GM12878 (cell line): ENCODE data around the gene FMNL2.

Source experiments
- EED ChIP-seq: sonication (generic); IDR thresholded peaks from 2 replicates; pipeline ENCODE4 v1.6.1; 2016; ENCODE audit warnings: antibody characterized with exemption, low read depth
- EZH2 ChIP-seq: IDR thresholded peaks from 2 replicates; pipeline ENCODE4 v1.6.1; 2012; ENCODE audit warnings: low read depth, mild to moderate bottlenecking, control low read depth, inconsistent platforms, low read length, borderline replicate concordance; ENCODE audit not compliant: control insufficient read depth
- KAT2A ChIP-seq: conservative IDR thresholded peaks from 2 replicates; pipeline ENCODE4 v1.6.1; 2011; ENCODE audit warnings: low read depth, low read length; ENCODE audit not compliant: control insufficient read depth
- SUZ12 ChIP-seq: fragments of 200-600 bp; sonication (generic); IDR thresholded peaks from one replicate; pipeline ENCODE4 v1.6.1; 2018; ENCODE audit warnings: antibody characterized with exemption, mild to moderate bottlenecking; ENCODE audit not compliant: unreplicated experiment
- TF ChIP-seq, protein P1 (sequence below), 3 experiments: IDR thresholded peaks in 2 of 3; conservative IDR thresholded peaks in 1 of 3; 2 replicates each; pipeline ENCODE4 v1.5.1; 2011; ENCODE audit warnings: low read depth in 3 of 3, low read length in 3 of 3, mild to moderate bottlenecking in 3 of 3, control low read depth in 2 of 3, moderate library complexity in 2 of 3, inconsistent platforms in 1 of 3, mixed read lengths in 1 of 3; ENCODE audit not compliant: control insufficient read depth in 2 of 3, insufficient read depth in 1 of 3; ENCODE audit errors: extremely low read depth in 1 of 3

GRCh38 chr2:152637251-152637650, 302.3 kb downstream of the FMNL2 start:
- TF ChIP-seq, protein P1, sequence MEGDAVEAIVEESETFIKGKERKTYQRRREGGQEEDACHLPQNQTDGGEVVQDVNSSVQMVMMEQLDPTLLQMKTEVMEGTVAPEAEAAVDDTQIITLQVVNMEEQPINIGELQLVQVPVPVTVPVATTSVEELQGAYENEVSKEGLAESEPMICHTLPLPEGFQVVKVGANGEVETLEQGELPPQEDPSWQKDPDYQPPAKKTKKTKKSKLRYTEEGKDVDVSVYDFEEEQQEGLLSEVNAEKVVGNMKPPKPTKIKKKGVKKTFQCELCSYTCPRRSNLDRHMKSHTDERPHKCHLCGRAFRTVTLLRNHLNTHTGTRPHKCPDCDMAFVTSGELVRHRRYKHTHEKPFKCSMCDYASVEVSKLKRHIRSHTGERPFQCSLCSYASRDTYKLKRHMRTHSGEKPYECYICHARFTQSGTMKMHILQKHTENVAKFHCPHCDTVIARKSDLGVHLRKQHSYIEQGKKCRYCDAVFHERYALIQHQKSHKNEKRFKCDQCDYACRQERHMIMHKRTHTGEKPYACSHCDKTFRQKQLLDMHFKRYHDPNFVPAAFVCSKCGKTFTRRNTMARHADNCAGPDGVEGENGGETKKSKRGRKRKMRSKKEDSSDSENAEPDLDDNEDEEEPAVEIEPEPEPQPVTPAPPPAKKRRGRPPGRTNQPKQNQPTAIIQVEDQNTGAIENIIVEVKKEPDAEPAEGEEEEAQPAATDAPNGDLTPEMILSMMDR (IDR thresholded peaks at IDR 0.05 in 2 of 3, conservative IDR thresholded peaks at IDR 0.05 in 1 of 3; ENCODE audit: control insufficient read depth in 2 of 3, extremely low read depth in 1 of 3, insufficient read depth in 1 of 3, low read depth in 3 of 3, low read length in 3 of 3) = no peak
- no peak for TF ChIP-seq KAT2A
- no peak for TF ChIP-seq EED
- no peak for TF ChIP-seq EZH2
- no peak for TF ChIP-seq SUZ12
